Mesenchymal stem cell (in vitro differentiated cells and primary cell): ENCODE measurements around the gene CHCT1.
A peak's percentile ranks its signal among the peaks of the same experiment; 100 is the strongest.
"Not testable (repeated sequence)": the region's sequence is repeated elsewhere in the genome, so short reads cannot be mapped to it uniquely, and the experiment has no call there.

Source experiments
- DNase-seq: peaks from one replicate; pipeline ENCODE4 v3.0.0-alpha.2; 2013
- H2AFZ ChIP-seq: one replicate; pipeline ENCODE4 v1.6.1; 2013; ENCODE audit warnings: low read depth, mild to moderate bottlenecking, control low read depth, inconsistent platforms, low read length, moderate library complexity
- H2AK5ac ChIP-seq: 2 replicates; pipeline ENCODE4 v1.6.1; 2013; ENCODE audit warnings: low read length, moderate library complexity, mild to moderate bottlenecking, inconsistent platforms; ENCODE audit not compliant: severe bottlenecking
- H2BK120ac ChIP-seq: one replicate; pipeline ENCODE4 v1.6.1; 2013; ENCODE audit warnings: low read depth, mild to moderate bottlenecking, inconsistent platforms, low read length, moderate library complexity
- H2BK12ac ChIP-seq, 2 experiments: one replicate each; pipeline ENCODE4 v1.6.1; 2013; ENCODE audit warnings: inconsistent platforms in 2 of 2, low read length in 2 of 2, mild to moderate bottlenecking in 2 of 2, moderate library complexity in 2 of 2, control low read depth in 1 of 2
- H2BK15ac ChIP-seq: one replicate; pipeline ENCODE4 v1.6.1; 2013; ENCODE audit warnings: mild to moderate bottlenecking, low read depth, inconsistent platforms; ENCODE audit not compliant: poor library complexity, severe bottlenecking
- H2BK5ac ChIP-seq: 2 replicates; pipeline ENCODE4 v1.6.1; 2013; ENCODE audit warnings: low read depth, mild to moderate bottlenecking, low read length, control low read depth, inconsistent platforms; ENCODE audit not compliant: poor library complexity, severe bottlenecking
- H3K14ac ChIP-seq, 2 experiments: one replicate each; pipeline ENCODE4 v1.6.1; 2013; ENCODE audit warnings: inconsistent platforms in 2 of 2, low read length in 2 of 2, control low read depth in 1 of 2, mild to moderate bottlenecking in 1 of 2, moderate library complexity in 1 of 2
- H3K18ac ChIP-seq, 2 experiments: one replicate each; pipeline ENCODE4 v1.6.1; 2013; ENCODE audit warnings: inconsistent platforms in 2 of 2, low read length in 2 of 2, control low read depth in 1 of 2, low read depth in 1 of 2, mild to moderate bottlenecking in 1 of 2
- H3K23ac ChIP-seq, 2 experiments: one replicate each; pipeline ENCODE4 v1.6.1; 2013; ENCODE audit warnings: inconsistent platforms in 2 of 2, low read length in 2 of 2, mild to moderate bottlenecking in 2 of 2, moderate library complexity in 2 of 2, control low read depth in 1 of 2
- H3K27ac ChIP-seq: 2 replicates; pipeline ENCODE4 v1.5.1; 2013; ENCODE audit warnings: mild to moderate bottlenecking, moderate library complexity, low read length, control low read depth, inconsistent platforms; ENCODE audit not compliant: poor library complexity, severe bottlenecking
- H3K27me3 ChIP-seq, 2 experiments: 2 replicates each; pipeline versions ENCODE4 v1.6.1 to v1.7.0; 2013; ENCODE audit warnings: low read length in 2 of 2, mild to moderate bottlenecking in 2 of 2, moderate library complexity in 2 of 2, control low read depth in 1 of 2, inconsistent platforms in 1 of 2; ENCODE audit not compliant: control insufficient read depth in 1 of 2, insufficient read depth in 1 of 2
- H3K36me3 ChIP-seq, 2 experiments: 2 replicates each; pipeline versions ENCODE4 v1.6.1 to v1.7.0; 2013; ENCODE audit warnings: low read length in 2 of 2, control low read depth in 1 of 2, inconsistent platforms in 1 of 2, low read depth in 1 of 2, mild to moderate bottlenecking in 1 of 2; ENCODE audit not compliant: insufficient read depth in 2 of 2, control insufficient read depth in 1 of 2
- H3K4ac ChIP-seq, 2 experiments: one replicate each; pipeline ENCODE4 v1.6.1; 2013; ENCODE audit warnings: inconsistent platforms in 2 of 2, low read length in 2 of 2, mild to moderate bottlenecking in 2 of 2, moderate library complexity in 2 of 2, control low read depth in 1 of 2, low read depth in 1 of 2
- H3K4me1 ChIP-seq: 2 replicates; pipeline ENCODE4 v1.6.1; 2013; ENCODE audit warnings: low read depth, low read length, control low read depth; ENCODE audit not compliant: control insufficient read depth, insufficient read depth
- H3K4me2 ChIP-seq: 2 replicates; pipeline ENCODE4 v1.6.1; 2013; ENCODE audit warnings: low read length, mild to moderate bottlenecking, inconsistent platforms; ENCODE audit not compliant: poor library complexity, severe bottlenecking
- H3K4me3 ChIP-seq, 2 experiments: 2 replicates each; pipeline versions ENCODE4 v1.5.1 to v1.7.0; 2013; ENCODE audit warnings: low read length in 2 of 2, mild to moderate bottlenecking in 2 of 2, control low read depth in 1 of 2, low read depth in 1 of 2; ENCODE audit not compliant: insufficient read depth in 1 of 2
- H3K79me1 ChIP-seq: replicated peaks from 2 replicates; pipeline ENCODE4 v1.6.1; 2013; ENCODE audit warnings: mild to moderate bottlenecking, control low read depth, low read length, inconsistent platforms; ENCODE audit not compliant: poor library complexity, severe bottlenecking
- H3K9ac ChIP-seq: 2 replicates; pipeline ENCODE4 v1.7.0; 2013; ENCODE audit warnings: mild to moderate bottlenecking, low read length, moderate library complexity
- H3K9me3 ChIP-seq: 2 replicates; pipeline ENCODE4 v1.7.0; 2013; ENCODE audit warnings: mild to moderate bottlenecking, low read length; ENCODE audit not compliant: control insufficient read depth
- H4K8ac ChIP-seq: one replicate; pipeline ENCODE4 v1.6.1; 2013; ENCODE audit warnings: inconsistent platforms, mild to moderate bottlenecking, low read length, moderate library complexity
- H4K91ac ChIP-seq: one replicate; pipeline ENCODE4 v1.6.1; 2013; ENCODE audit warnings: mild to moderate bottlenecking, low read length, inconsistent platforms
- WGBS: methylation state at CpG from one replicate; pipeline ENCODE4 v1.1.7; 2013; ENCODE audit warnings: mixed read lengths; 5-methylcytosine and 5-hydroxymethylcytosine counted together

Gene CHCT1

GRCh38 chr17:60433021-60433997 lies 11.0 kb downstream of the CHCT1 start:
- not testable (repeated sequence) for H4K8ac ChIP-seq, H3K4ac ChIP-seq, H3K4me1 ChIP-seq, H3K23ac ChIP-seq, H3K79me1 ChIP-seq, H2BK15ac ChIP-seq, H4K91ac ChIP-seq, H3K27ac ChIP-seq, H3K9me3 ChIP-seq, H3K27me3 ChIP-seq, H3K14ac ChIP-seq, H2AFZ ChIP-seq, H2BK12ac ChIP-seq, H2AK5ac ChIP-seq, H3K4me2 ChIP-seq, H3K4me3 ChIP-seq, H2BK5ac ChIP-seq, DNase-seq, H3K18ac ChIP-seq, H2BK120ac ChIP-seq, H3K9ac ChIP-seq, H3K36me3 ChIP-seq
- 94% methylated on average over 4 of the region's 4 CpGs for WGBS

- no peaks in the 10 kb centered on the region for H3K79me1 ChIP-seq
- peak; percentile 85 for DNase-seq
- H3K18ac ChIP-seq: peak overlapping the region; percentile 6 to 57
- no peak overlapping the region for H2BK120ac ChIP-seq
- H3K14ac ChIP-seq: no peak overlapping the region
- no peak overlapping the region for H3K27ac ChIP-seq
- H3K27me3 ChIP-seq: no peaks in the 10 kb centered on the region
- no peak overlapping the region for H2AK5ac ChIP-seq
- H3K4me3 ChIP-seq: peak overlapping the region in 1 of 2 experiments; percentile 31
- no peak overlapping the region for H2BK5ac ChIP-seq
- H2BK12ac ChIP-seq: no peak overlapping the region
- H3K23ac ChIP-seq: no peak overlapping the region
- H3K36me3 ChIP-seq: no peaks in the 10 kb centered on the region
- no peaks in the 10 kb centered on the region for H3K9me3 ChIP-seq
- no peak overlapping the region for H2AFZ ChIP-seq
- H2BK15ac ChIP-seq: no peak overlapping the region
- H3K4me2 ChIP-seq: no peak overlapping the region
- H3K4ac ChIP-seq: peak overlapping the region in 1 of 2 experiments; percentile 45
- 84% methylated on average over 27 of the region's 28 CpGs for WGBS
- peak overlapping the region; percentile 46 for H4K8ac ChIP-seq
- peak overlapping the region; percentile 47 for H4K91ac ChIP-seq
- no peaks in the 10 kb centered on the region for H3K4me1 ChIP-seq
- peak overlapping the region; percentile 85 for H3K9ac ChIP-seq
These were observed 13.2 kb downstream of the CHCT1 start for GRCh38 chr17:60435244-60436167.

- H3K36me3 ChIP-seq: no peaks in the 10 kb centered on the region
- no peak overlapping the region for H4K91ac ChIP-seq
- no peak overlapping the region for H2AK5ac ChIP-seq
- no peak overlapping the region for H3K4me3 ChIP-seq
- no peak overlapping the region for H2BK5ac ChIP-seq
- no peak overlapping the region for H3K4ac ChIP-seq
- WGBS: 76% methylated on average over 5 of the region's 5 CpGs
- H2AFZ ChIP-seq: no peak overlapping the region
- no peak overlapping the region for H2BK12ac ChIP-seq
- H3K79me1 ChIP-seq: no peaks in the 10 kb centered on the region
- H3K23ac ChIP-seq: no peak overlapping the region
- no peak overlapping the region for H3K14ac ChIP-seq
- H3K27me3 ChIP-seq: no peaks in the 10 kb centered on the region
- H3K27ac ChIP-seq: no peak overlapping the region
- no peaks in the 10 kb centered on the region for H3K9me3 ChIP-seq
- H4K8ac ChIP-seq: no peak overlapping the region
- H3K9ac ChIP-seq: no peak overlapping the region
- H2BK120ac ChIP-seq: no peak overlapping the region
- H3K18ac ChIP-seq: no peak overlapping the region
- H2BK15ac ChIP-seq: no peak overlapping the region
- no peak for DNase-seq
- peaks cover 1% of the 10 kb centered on the region for H3K4me1 ChIP-seq
- no peak overlapping the region for H3K4me2 ChIP-seq
These were observed 14.4 kb downstream of the CHCT1 start for GRCh38 chr17:60436676-60437075.

DNA sequence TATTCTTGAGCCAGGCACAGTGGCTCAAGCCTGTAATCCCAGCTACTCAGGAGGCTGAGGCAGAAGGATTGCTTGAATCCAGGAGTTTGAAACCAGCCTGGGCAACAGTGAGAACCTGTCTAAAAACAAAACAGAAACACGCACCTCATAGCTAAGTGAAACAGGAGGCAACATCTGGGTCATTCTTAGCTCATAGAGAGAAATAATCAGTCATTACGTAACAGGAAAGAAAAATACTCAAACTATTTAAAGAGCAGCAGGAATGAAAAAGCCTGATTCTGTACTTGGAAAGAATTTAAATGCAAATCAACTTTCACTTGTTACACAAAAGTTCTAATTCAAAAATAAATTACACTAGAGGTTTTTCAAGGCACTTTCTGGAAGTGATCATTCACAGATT lies 17.2 kb downstream of the CHCT1 start:
- Histone ChIP-seq H3K23ac (no peak overlapping the region), H3K14ac (no peak overlapping the region), H2BK120ac (no peak overlapping the region), H3K4me3 (no peak overlapping the region), H3K9ac (peak overlapping the region; percentile 50), H3K27me3 (no peaks in the 10 kb centered on the region), H4K8ac (no peak overlapping the region), H3K79me1 (no peaks in the 10 kb centered on the region), H3K18ac (no peak overlapping the region), H4K91ac (no peak overlapping the region), H3K4me1 (peaks cover 1% of the 10 kb centered on the region), H2BK15ac (no peak overlapping the region), H3K4me2 (no peak overlapping the region), H2AFZ (no peak overlapping the region), H2BK12ac (no peak overlapping the region), H2BK5ac (no peak overlapping the region), H3K4ac (no peak overlapping the region), H2AK5ac (no peak overlapping the region), H3K9me3 (no peaks in the 10 kb centered on the region), H3K27ac (no peak overlapping the region), H3K36me3 (peaks cover 0 to 2% of the 10 kb centered on the region in 2 experiments)
- no CpG with 5 or more reads among the region's 2 CpGs for WGBS
- peak; percentile 42 for DNase-seq
